ENCODE results near the gene ESRRA.

ESRRA gene

DNA sequence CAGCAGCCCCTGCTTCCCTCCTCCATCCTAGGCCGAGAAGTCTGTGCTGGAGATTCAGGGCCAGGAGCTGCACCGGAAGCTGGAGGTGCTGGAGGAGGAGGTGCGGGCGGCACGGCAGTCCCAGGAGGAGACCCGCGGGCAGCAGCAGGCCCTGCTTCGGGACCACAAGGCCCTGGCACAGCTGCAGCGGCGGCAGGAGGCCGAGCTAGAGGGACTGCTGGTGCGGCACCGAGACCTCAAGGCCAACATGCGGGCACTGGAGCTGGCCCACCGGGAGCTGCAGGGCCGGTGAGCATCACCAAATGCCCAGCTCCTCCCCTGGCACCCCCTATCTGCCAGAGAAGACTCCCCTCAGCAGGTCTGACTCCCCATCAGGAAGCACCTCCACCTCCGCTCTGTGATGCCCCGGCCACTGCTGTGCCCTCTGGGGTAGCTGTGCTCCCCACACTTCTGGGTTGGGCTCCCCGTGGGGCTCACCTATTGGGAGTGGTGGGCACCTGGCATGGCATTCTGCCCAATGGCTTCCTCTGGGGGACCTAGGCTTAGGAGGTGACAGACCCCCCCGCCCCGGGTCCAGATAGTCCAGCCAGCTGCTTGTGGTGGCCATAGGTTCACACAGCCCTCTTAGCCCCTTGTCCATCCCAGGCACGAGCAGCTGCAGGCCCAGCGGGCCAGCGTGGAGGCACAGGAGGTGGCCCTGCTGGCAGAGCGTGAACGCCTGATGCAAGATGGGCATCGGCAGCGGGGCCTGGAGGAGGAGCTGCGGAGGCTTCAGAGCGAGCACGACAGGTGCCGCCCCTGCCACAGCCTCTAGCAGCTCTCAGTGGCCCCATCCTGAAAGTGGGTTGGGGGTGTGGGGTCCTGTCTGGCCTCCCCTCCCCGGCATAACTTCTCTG is 47.0 kb downstream of the ESRRA start:
- no peak for DNase-seq (ENCODE audit: low read depth)

DNA sequence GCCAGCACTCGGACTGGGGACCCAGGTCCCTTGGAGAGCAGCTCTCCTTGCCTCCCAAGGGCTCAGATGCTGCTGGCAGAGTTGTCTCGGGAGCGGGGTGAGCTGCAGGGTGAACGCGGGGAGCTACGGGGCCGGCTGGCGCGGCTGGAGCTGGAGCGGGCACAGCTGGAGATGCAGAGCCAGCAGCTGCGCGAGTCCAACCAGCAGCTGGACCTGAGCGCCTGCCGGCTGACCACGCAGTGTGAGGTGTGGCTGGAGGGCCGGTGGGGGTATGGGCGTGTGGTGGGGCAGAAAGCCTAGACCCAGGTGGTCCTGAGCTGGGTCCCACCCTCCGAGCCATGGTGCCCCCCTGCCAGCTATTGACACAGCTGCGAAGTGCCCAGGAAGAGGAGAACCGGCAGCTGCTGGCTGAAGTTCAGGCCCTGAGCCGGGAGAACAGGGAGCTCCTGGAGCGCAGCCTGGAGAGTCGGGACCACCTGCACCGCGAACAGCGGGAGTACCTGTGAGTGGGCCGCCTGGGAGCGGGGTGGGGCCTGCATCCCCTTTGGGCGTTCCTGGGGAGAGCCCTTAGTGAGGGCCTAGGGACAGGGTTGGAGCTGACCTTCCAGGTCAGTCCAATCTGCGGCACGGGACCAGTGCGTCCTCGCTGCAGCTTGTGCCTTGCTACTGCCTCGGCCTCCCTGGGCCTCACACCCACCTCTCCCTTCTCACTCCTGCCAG is 47.8 kb downstream of the ESRRA start:
- no peak for DNase-seq (ENCODE audit: low read depth)

DNA sequence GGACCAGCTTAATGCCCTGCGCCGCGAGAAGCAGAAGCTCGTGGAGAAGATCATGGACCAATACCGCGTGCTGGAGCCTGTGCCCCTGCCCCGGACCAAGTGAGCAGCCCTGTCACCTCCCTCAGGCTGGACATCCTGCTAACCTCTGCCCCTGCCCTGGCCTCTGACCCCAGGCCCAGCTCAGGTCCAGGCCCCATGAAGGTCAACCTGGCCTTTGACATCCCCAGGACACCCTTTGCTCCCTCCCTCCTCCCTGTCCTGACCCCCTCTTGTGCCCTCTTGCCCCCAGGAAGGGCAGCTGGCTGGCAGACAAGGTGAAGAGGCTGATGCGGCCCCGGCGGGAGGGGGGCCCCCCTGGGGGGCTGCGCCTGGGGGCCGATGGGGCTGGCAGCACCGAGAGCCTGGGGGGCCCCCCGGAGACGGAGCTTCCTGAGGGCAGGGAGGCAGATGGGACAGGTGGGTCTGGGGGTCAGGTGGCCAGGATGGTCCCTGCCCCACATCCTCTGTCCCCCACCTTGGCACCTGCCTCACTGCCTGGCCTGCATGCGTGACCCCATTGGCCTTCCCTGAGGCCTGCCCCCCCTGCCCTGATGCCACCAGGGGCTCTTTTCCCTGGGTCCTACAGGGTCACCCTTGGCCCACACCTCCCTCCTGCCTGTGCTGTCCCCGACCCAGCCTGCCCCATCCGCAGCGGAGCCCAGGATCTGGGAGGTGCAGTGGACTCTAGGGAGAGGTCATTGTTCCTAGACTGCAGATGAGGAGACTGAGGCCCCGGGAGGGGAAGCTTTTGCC is 48.6 kb downstream of the ESRRA start:
- DNase-seq (ENCODE audit: low read depth) = no peak

DNA sequence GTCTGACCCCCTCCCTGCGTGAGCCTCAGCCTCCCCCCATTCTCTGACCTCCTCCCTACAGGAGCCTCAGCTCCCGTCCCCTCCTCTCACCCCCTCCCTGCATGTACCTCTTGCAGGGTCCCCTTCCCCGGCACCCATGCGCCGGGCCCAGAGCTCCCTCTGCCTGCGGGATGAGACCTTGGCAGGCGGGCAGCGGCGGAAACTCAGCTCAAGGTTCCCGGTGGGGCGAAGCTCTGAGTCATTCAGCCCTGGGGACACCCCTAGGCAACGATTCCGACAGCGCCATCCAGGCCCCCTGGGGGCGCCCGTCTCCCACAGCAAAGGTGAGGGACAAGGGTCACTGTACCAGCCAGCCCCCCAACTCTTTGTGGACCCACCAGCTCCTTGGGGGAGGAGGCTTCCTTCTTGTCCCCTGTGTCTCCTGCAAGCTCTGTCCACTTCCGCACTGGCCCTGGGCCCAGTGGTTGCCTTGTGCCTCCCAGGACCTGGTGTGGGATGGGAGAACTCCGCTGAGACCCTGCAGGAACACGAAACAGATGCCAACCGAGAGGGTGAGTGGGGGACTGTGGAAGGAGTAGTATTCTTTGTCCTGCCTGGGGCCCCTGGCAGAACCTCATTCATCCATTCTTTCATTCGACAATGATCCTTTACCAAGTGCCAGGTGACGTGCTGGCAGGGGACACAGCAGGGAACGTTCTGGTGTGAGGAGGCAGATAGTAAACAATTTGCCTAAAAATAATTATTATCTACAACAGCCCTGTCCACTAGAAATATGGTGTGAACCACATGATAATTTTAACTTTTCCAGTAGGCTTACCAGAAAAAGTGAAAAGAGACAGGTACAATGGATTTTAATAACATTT is 50.0 kb downstream of the ESRRA start:
- peak; percentile 48 for DNase-seq (ENCODE audit: low read depth)

DNA sequence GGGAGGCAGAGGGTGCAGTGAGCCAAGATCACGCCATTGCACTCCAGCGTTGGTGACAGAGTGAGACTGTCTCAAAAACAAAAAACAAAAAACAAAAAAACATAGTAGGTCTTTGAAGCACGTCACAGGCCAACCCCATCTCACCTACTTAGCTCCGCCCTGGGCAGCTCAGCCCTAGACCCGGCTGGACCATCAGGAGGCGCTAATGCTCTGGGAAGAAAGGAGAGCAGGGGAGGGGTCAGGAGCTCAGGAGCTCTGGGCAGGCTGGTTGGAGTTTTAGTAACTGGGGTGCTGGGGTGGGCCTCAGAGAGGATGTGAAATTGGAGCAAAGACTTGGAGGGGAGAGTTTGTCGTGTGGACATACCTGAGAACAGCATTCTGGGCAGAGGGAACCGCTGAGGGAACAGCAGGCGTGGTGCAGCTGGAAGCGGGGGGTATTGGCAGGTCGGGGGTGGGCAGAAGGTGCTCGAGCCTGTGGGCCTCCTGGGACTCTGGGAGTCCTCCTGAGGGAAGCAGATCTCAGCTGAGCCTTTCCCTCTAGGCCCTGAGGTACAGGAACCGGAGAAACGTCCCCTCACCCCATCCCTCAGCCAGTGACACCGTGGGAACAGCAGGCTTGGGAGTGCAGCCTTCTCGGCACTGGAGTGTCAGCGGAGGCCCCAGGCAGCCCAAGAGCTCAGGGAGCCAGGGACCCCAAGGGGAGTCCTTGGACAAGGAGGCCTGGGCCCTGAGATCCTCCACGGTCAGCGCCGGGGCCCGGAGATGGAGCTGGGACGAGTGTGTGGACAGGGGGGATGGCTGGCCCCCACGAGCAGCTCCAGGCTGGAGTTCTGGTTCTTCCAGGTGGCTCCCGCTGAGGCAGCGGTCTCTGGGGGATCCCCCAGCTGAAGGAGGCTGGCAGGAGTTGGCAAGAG is 51.4 kb downstream of the ESRRA start:
- no peak for DNase-seq (ENCODE audit: low read depth)

DNA sequence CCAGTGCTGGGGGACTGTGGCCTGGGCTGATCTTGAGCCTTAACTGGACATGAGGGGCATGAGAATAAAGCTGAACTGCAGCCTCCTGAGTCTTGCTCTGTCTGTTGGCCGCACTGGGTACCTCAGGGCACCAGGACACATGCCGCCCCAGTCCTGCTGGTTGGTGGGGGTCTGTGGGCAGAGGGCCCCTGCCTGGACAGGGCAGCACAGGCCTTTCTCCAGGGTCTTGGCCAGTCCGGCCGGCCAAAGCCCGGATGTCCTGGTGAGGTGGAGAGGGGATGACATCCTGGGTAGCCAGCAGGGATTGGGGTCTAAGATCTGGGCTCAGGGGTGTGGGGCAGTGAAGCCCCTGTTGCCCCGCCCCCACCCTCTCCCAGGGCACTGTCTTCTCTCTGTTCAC is 52.1 kb downstream of the ESRRA start:
- no peak for DNase-seq (ENCODE audit: low read depth)

DNA sequence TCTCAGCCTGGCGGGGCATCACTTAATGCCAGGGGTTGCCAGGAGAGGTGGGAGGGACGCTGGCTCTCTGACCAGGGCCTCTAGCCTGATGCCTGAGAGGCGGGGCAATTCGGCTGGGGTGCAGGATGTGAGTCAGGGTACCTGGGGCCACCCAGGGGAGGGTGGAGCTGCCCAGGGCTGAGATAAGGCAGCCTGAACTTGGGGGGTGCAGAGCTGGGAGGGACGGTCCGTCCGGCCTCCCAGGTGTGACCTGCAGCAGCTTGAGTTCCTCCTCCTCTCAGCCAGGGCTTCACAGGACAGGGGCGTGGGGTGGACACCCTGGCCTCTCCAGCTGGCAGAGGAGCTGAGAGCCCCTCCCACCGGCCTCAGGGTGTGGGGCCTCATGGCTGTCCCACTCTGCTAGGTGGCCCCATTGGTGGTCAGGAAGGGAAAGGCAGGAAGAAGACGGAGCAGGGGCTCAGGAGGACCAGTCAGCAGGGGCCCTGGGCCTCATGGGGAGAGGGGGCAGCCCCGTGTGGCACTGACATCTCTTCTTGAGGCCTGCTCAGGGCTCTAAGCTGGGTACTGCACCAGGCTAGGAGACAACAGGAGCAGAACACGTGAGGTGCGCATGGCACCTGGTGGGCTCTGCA is 52.7 kb downstream of the ESRRA start:
- peak; percentile 52 for DNase-seq (ENCODE audit: low read depth)

DNA sequence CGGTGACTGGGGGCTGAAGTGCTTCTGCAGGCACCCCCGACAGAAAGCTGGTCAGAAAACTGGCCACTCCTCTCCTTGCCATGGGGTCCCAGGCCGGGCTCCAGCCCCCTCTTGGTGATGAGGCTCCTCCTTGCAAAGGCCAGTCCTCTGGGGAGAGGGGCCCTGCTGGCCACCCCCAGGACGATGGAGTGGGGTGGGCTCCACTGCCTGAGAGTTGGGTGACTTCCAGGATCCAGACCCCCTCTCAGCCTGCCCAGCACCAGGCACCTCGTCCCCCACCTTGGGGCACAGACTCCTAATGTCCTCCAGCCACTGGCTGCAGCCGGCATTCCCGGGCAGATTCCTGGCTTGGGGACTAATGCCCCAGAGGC is 53.2 kb downstream of the ESRRA start:
- DNase-seq (ENCODE audit: low read depth) = no peak

DNA sequence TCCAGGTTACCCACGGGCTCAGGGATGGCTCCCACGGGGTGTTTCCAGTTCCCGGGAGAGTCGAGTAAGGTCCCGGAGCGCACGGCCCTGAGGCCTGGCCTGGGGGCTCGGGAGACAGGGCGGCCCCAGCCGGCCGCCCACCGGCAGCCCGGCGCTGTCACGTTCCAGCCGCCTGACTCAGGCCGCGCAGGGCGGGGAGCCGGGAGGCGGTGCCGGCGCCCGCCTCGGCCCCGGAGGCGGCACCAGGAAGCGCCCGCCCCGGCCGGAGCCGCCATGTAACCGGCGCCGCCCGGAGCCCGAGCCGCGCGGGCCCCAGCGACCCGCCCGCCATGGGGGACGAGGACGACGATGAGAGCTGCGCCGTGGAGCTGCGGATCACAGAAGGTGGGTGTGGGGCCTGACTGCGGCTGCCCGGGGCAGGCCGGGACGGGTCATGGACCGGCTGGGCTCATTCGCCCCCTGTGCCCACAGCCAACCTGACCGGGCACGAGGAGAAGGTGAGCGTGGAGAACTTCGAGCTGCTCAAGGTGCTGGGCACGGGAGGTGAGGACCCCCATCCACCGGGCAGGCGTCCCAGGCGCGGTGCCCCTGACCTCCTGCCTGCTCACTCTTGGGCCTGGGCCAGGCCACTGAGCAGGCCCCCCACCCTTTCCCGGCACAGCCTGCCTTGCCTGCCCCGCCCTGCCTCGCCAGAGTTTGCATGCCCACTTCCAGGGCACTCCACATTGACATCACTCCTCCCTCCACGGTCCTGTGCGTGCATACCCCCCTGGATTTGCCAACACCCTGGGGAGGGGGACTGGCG is 53.8 kb downstream of the ESRRA start, which contains the start of gene RPS6KA4:
Gene RPS6KA4, plus strand, starts transcription at position 256 of the 805 bp plus-strand sequence. Its CDS starts 74 bp downstream, at position 330.
- DNase-seq (ENCODE audit: low read depth) = no peak

DNA sequence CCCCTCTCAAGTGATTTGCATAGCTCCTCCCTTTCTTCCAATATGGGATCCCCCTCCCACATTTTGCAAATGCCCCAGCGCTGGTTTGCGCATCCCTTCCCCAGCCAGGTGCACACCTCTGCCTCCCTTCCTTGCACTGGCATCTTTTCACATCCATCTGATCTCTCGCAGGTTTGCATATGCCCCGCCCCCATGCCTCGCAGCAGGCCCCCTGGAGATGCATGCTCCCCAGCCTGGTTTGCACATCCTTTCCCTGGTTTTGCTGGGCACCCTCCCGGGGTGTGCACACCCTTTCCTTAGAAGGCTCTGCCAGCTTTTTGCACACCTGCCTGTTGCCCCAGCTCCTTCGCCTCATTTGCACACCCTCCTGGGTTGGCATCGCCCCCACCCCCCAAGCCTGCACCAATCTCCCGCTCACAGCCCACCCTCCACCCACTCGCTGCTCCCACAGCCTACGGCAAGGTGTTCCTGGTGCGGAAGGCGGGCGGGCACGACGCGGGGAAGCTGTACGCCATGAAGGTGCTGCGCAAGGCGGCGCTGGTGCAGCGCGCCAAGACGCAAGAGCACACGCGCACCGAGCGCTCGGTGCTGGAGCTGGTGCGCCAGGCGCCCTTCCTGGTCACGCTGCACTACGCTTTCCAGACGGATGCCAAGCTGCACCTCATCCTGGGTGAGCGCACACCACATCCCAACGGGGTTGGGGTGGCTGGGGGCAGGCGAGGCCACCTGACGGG is 54.6 kb downstream of the ESRRA start:
- no peak for DNase-seq (ENCODE audit: low read depth)

DNA sequence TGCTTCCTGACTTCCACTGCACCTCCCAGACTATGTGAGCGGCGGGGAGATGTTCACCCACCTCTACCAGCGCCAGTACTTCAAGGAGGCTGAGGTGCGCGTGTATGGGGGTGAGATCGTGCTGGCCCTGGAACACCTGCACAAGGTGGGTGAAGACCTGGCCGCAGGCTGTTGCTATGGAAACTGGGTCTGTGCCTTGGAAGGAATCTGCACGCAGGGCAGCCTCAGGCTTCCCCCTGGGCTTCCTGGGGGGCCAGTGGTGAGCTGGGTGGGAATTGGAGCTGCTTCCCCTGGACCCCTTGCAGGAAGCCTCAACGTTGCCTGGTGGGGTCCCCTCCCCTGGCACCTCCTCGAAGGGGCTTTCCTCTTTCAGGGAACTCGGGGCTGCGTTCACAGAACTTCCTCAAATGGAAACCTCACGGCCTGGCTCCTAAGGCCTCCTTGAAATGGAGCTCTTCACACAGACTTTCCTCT is 55.2 kb downstream of the ESRRA start:
- DNase-seq (ENCODE audit: low read depth) = no peak

DNA sequence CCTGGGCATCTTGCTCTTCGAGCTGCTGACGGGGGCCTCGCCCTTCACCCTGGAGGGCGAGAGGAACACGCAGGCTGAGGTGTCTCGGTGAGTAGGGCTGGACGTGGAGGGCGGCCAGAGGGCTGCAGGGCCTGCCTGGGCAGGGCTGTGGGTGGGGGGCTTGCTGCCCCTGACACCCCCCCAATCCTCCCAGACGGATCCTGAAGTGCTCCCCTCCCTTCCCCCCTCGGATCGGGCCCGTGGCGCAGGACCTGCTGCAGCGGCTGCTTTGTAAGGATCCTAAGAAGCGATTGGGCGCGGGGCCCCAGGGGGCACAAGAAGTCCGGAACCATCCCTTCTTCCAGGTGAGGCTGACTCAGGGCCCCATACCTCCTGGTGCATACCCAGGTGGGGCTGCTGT is 56.3 kb downstream of the ESRRA start:
- DNase-seq (ENCODE audit: low read depth) = no peak

DNA sequence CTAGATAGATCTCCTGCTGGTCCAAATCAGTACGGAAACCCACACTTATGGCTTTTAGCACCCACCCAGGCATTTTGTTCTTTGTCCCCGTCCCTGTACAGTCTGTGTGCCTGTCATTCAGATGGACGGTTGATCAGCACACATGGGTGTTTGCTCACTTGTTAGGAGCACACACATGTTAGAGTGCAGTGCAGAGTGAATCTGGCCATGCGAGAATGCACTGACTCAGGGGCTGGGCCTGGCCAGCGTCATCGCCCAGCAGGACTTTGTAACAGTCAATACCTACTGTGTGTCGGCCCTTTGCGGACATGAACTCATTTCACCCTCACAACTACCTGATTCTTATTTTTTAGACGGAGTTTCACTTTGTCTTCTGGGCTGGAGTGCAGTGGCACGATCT is 57.0 kb downstream of the ESRRA start:
- DNase-seq (ENCODE audit: low read depth) = no peak

DNA sequence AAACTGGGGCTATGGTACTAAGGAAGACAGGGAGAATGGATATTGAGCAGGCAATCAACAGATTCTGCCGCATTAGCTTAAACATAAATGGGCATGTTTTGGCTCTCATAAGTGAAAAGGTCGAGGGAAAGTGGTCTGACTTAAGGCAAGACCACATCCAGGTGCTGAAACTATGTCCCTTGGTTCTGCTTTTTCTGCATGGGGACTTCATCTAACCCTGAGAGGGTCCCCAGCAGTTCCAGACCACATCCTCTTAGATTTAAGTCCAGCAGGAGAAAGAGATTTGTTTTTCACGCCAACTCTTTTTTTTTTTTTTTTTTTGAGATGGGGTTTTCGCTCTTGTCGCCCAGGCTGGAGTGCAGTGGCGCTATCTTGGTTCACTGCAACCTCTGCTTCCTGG is 59.1 kb downstream of the ESRRA start:
- no peak for DNase-seq (ENCODE audit: low read depth)

DNA sequence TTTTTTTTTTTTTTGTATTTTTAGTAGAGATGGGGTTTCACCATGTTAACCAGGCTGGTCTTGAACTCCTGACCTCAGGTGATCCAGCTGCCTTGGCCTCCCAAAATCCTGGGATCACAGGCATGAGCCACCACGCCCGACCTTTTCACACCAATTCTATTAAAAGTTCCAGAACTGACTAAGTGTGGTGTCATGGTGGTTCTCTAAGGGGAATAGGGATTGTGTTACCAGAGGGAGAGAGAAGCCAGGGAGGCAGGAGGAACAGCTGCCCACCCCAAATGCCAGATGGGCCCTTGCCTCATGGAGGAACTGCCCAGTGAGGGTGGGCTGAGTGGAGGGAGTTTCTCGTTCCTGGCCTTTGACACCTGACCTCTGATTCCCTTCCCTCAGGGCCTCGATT is 59.6 kb downstream of the ESRRA start:
- no peak for DNase-seq (ENCODE audit: low read depth)

All from stimulated activated CD8-positive, alpha-beta memory T cell treated with anti-CD3 and anti-CD28 coated beads, Interleukin-4, amount 100 ng/mL, for 24 hours (primary cell).